HEK293 (cell line): ENCODE results near the gene ADCY10.

ENCODE experiments used
- CTCF ChIA-PET: fragments of 350-600 bp; formaldehyde crosslinking; extraction: SDS; loops from one replicate; lab custom pipeline; 2021; ENCODE audit warnings: antibody characterized with exemption; lab: Yijun Ruan, JAX
- POLR2A ChIA-PET: fragments of 300-600 bp; formaldehyde crosslinking; extraction: SDS; loops from one replicate; lab custom pipeline; 2020; ENCODE audit warnings: antibody characterized with exemption, inconsistent platforms; lab: Yijun Ruan, JAX
- H3K27ac ChIP-seq: fragments of 200-500 bp; sonication (Bioruptor generic); 2 replicates; pipeline ENCODE4 v1.5.1; 2014; ENCODE audit warnings: low read depth, low read length, control low read depth, inconsistent platforms; ENCODE audit errors: extremely low read depth
- H3K36me3 ChIP-seq, 2 experiments: fragments of 200-500 bp in 1 of 2; sonication (Bioruptor generic) in 1 of 2; 1 replicate in 1 of 2; 2 replicates in 1 of 2; pipeline ENCODE4 v1.5.1; 2014 to 2017; ENCODE audit warnings: inconsistent platforms in 2 of 2, low read length in 2 of 2; ENCODE audit not compliant: control insufficient read depth in 2 of 2, insufficient read depth in 1 of 2
- H3K4me1 ChIP-seq: fragments of 200-500 bp; sonication (Bioruptor generic); 2 replicates; pipeline ENCODE4 v1.5.1; 2014; ENCODE audit warnings: mild to moderate bottlenecking, low read length, inconsistent platforms; ENCODE audit not compliant: control insufficient read depth, insufficient read depth
- H3K4me3 ChIP-seq: 2 replicates; pipeline ENCODE4 v1.5.1; 2011; ENCODE audit warnings: low read depth, mild to moderate bottlenecking, control low read depth, low read length, moderate library complexity
- H3K9me3 ChIP-seq: fragments of 200-500 bp; sonication (Bioruptor generic); 2 replicates; pipeline ENCODE4 v1.5.1; 2014; ENCODE audit warnings: low read depth, low read length, inconsistent platforms; ENCODE audit not compliant: control insufficient read depth, insufficient read depth
- GLIS1 ChIP-seq: fragments of 450-650 bp; formaldehyde crosslinking; IDR thresholded peaks from 2 replicates; pipeline ENCODE4 v1.5.1; 2016; ENCODE audit warnings: missing biosample characterization, missing genetic modification characterization
- KLF9 ChIP-seq: fragments of 450-650 bp; formaldehyde crosslinking; IDR thresholded peaks from 2 replicates; pipeline ENCODE4 v1.5.1; 2016; ENCODE audit warnings: missing biosample characterization, missing genetic modification characterization, low read depth
- OVOL3 ChIP-seq: fragments of 450-650 bp; formaldehyde crosslinking; IDR thresholded peaks from 2 replicates; pipeline ENCODE4 v1.5.1; 2016; ENCODE audit warnings: missing biosample characterization, missing genetic modification characterization
- PBX3 ChIP-seq: sonication (generic); formaldehyde crosslinking; IDR thresholded peaks from 2 replicates; pipeline ENCODE4 v1.8.1; 2022; ENCODE audit warnings: mild to moderate bottlenecking, moderate library complexity, missing genetic modification reagents
- SP7 ChIP-seq: fragments of 450-650 bp; formaldehyde crosslinking; IDR thresholded peaks from 2 replicates; pipeline ENCODE4 v1.5.1; 2016; ENCODE audit warnings: missing biosample characterization, missing genetic modification characterization
- YY1 ChIP-seq: fragments of 450-650 bp; formaldehyde crosslinking; IDR thresholded peaks from 2 replicates; pipeline ENCODE4 v1.5.1; 2018; ENCODE audit warnings: missing biosample characterization, missing genetic modification characterization
- ZBTB17 ChIP-seq: fragments of 450-650 bp; formaldehyde crosslinking; IDR thresholded peaks from 2 replicates; pipeline ENCODE4 v1.5.1; 2016; ENCODE audit warnings: missing biosample characterization, missing genetic modification characterization
- ZNF114 ChIP-seq: fragments of 450-650 bp; formaldehyde crosslinking; IDR thresholded peaks from 2 replicates; pipeline ENCODE4 v1.5.0; 2017; ENCODE audit warnings: missing biosample characterization, missing genetic modification characterization
- ZNF155 ChIP-seq: fragments of 450-650 bp; formaldehyde crosslinking; IDR thresholded peaks from 2 replicates; pipeline ENCODE4 v1.5.1; 2016; ENCODE audit warnings: missing biosample characterization, missing genetic modification characterization
- ZNF19 ChIP-seq: fragments of 450-650 bp; formaldehyde crosslinking; IDR thresholded peaks from 2 replicates; pipeline ENCODE4; 2016; ENCODE audit warnings: missing biosample characterization, missing genetic modification characterization, low read depth
- ZNF2 ChIP-seq: fragments of 450-650 bp; formaldehyde crosslinking; IDR thresholded peaks from 2 replicates; pipeline ENCODE4 v1.5.1; 2016; ENCODE audit warnings: missing biosample characterization, missing genetic modification characterization
- ZNF211 ChIP-seq: fragments of 450-650 bp; formaldehyde crosslinking; IDR thresholded peaks from 2 replicates; pipeline ENCODE4 v1.5.1; 2016; ENCODE audit warnings: low read depth, missing biosample characterization, missing genetic modification characterization
- ZNF223 ChIP-seq: fragments of 450-650 bp; formaldehyde crosslinking; IDR thresholded peaks from 2 replicates; pipeline ENCODE4 v1.5.1; 2016; ENCODE audit warnings: missing biosample characterization, missing genetic modification characterization
- ZNF335 ChIP-seq: fragments of 450-650 bp; formaldehyde crosslinking; conservative IDR thresholded peaks from 2 replicates; pipeline ENCODE4 v1.5.1; 2016; ENCODE audit warnings: missing biosample characterization, missing genetic modification characterization
- ZNF341 ChIP-seq: fragments of 450-650 bp; formaldehyde crosslinking; IDR thresholded peaks from 2 replicates; pipeline ENCODE4; 2016; ENCODE audit warnings: low read depth, missing biosample characterization, missing genetic modification characterization
- ZNF473 ChIP-seq: fragments of 450-650 bp; formaldehyde crosslinking; IDR thresholded peaks from 2 replicates; pipeline ENCODE4 v1.5.1; 2017; ENCODE audit warnings: missing biosample characterization, missing genetic modification characterization
- ZNF510 ChIP-seq: fragments of 450-650 bp; formaldehyde crosslinking; IDR thresholded peaks from 2 replicates; pipeline ENCODE4 v1.5.1; 2018; ENCODE audit warnings: mild to moderate bottlenecking, missing genetic modification characterization, missing biosample characterization; ENCODE audit not compliant: insufficient replicate concordance
- ZNF544 ChIP-seq: fragments of 450-650 bp; formaldehyde crosslinking; IDR thresholded peaks from 2 replicates; pipeline ENCODE4 v1.5.0; 2017; ENCODE audit warnings: missing biosample characterization, missing genetic modification characterization
- ZNF561 ChIP-seq: fragments of 450-650 bp; IDR thresholded peaks from 2 replicates; pipeline ENCODE4 v1.5.1; 2018; ENCODE audit warnings: missing biosample characterization, missing genetic modification characterization, borderline replicate concordance
- ZNF580 ChIP-seq: fragments of 450-650 bp; formaldehyde crosslinking; IDR thresholded peaks from 2 replicates; pipeline ENCODE4 v1.5.1; 2016; ENCODE audit warnings: missing biosample characterization, missing genetic modification characterization
- ZNF660 ChIP-seq: fragments of 450-650 bp; IDR thresholded peaks from 2 replicates; pipeline ENCODE4 v1.5.1; 2018; ENCODE audit warnings: missing biosample characterization, mild to moderate bottlenecking, missing genetic modification characterization
- ZNF704 ChIP-seq: fragments of 450-650 bp; formaldehyde crosslinking; IDR thresholded peaks from 2 replicates; pipeline ENCODE4 v1.5.1; 2016; ENCODE audit warnings: missing biosample characterization, missing genetic modification characterization
- ZNF707 ChIP-seq: fragments of 450-650 bp; formaldehyde crosslinking; IDR thresholded peaks from 2 replicates; pipeline ENCODE4 v1.5.1; 2016; ENCODE audit warnings: missing biosample characterization, missing genetic modification characterization
- ZNF768 ChIP-seq: fragments of 450-650 bp; formaldehyde crosslinking; IDR thresholded peaks from 2 replicates; pipeline ENCODE4 v1.5.1; 2018; ENCODE audit warnings: missing biosample characterization, mild to moderate bottlenecking, missing genetic modification characterization
- ZNF777 ChIP-seq: fragments of 450-650 bp; formaldehyde crosslinking; IDR thresholded peaks from 2 replicates; pipeline ENCODE4 v1.5.1; 2017; ENCODE audit warnings: missing biosample characterization, missing genetic modification characterization, borderline replicate concordance
- ZNF785 ChIP-seq: fragments of 450-650 bp; formaldehyde crosslinking; IDR thresholded peaks from 2 replicates; pipeline ENCODE4 v1.5.1; 2016; ENCODE audit warnings: missing biosample characterization, missing genetic modification characterization

The ADCY10 gene

GRCh38 chr1:167799747-167800146, 114.2 kb downstream of the ADCY10 start:
- H3K36me3 ChIP-seq: no peaks in the 10 kb centered on the region
- no peak overlapping the region for H3K4me3 ChIP-seq
- CTCF ChIA-PET: interaction anchor here (0.5 to 0.9 kb wide), 2 partner anchors 199 to 436 kb away, joined by 3 read pairs; no protein-coding TSS in a partner anchor
- POLR2A ChIA-PET: no interaction called here
- H3K9me3 ChIP-seq: no peaks in the 10 kb centered on the region
- no peaks in the 10 kb centered on the region for H3K4me1 ChIP-seq
- TF ChIP-seq ZNF704: no peak
- TF ChIP-seq ZNF544 (tag by site-specific recombination): no peak
- peak; percentile 49 for TF ChIP-seq GLIS1 (tag by site-specific recombination)
- no peak for TF ChIP-seq ZNF211 (tag by site-specific recombination)
- TF ChIP-seq ZNF223 (tag by site-specific recombination): no peak
- TF ChIP-seq ZNF335: no peak
- no peak overlapping the region for H3K27ac ChIP-seq

GRCh38 chr1:167798952-167799351, 115.0 kb downstream of the ADCY10 start:
- Histone ChIP-seq H3K36me3 (no peaks in the 10 kb centered on the region), H3K27ac (no peak overlapping the region), H3K4me1 (no peaks in the 10 kb centered on the region), H3K9me3 (no peaks in the 10 kb centered on the region), H3K4me3 (no peak overlapping the region)
- POLR2A ChIA-PET: no interaction called here
- CTCF ChIA-PET: interaction anchor here (0.5 kb wide), 1 partner anchor 199 kb away, joined by 3 read pairs; no protein-coding TSS in a partner anchor
- no peak for TF ChIP-seq KLF9 (tag by site-specific recombination)

GRCh38 chr1:167797015-167797414, 116.9 kb downstream of the ADCY10 start:
- no peak overlapping the region for H3K4me3 ChIP-seq
- POLR2A ChIA-PET: interaction anchor here (0.6 to 1.0 kb wide), 2 partner anchors 33 to 576 kb away, joined by 3 read pairs; partner anchors contain the start of gene POU2F1
- CTCF ChIA-PET: interaction anchor here (0.6 to 1.3 kb wide), 4 partner anchors 11 to 68 kb away, joined by 3 to 4 read pairs (median 3); no protein-coding TSS in a partner anchor
- peaks cover 0 to 3% of the 10 kb centered on the region in 2 experiments; a peak in 1 of 3 replicates for H3K36me3 ChIP-seq
- TF ChIP-seq ZNF580: no peak
- no peak for TF ChIP-seq ZNF155
- no peak for TF ChIP-seq OVOL3 (tag by site-specific recombination)
- no peak for TF ChIP-seq ZNF19 (tag by site-specific recombination)
- TF ChIP-seq ZNF561 (tag by site-specific recombination): no peak
- 0 out of 2 replicates have a peak, but pooled peaks have one; percentile 13 for TF ChIP-seq SP7 (tag by site-specific recombination)
- TF ChIP-seq ZNF335: no peak
- peak; percentile 90 for TF ChIP-seq ZBTB17 (tag by site-specific recombination)
- TF ChIP-seq ZNF660 (tag by site-specific recombination): peak; percentile 99
- H3K27ac ChIP-seq: no peak overlapping the region
- H3K9me3 ChIP-seq: no peaks in the 10 kb centered on the region
- no peaks in the 10 kb centered on the region for H3K4me1 ChIP-seq

GRCh38 chr1:167795810-167796740, 117.9 kb downstream of the ADCY10 start:
- POLR2A ChIA-PET: interaction anchor here (0.6 to 1.0 kb wide), 3 partner anchors 32 to 575 kb away, joined by 3 to 7 read pairs (median 3); partner anchors contain the start of gene POU2F1
- Histone ChIP-seq H3K4me1 (no peaks in the 10 kb centered on the region), H3K27ac (no peak overlapping the region), H3K4me3 (no peak overlapping the region), H3K36me3 (peaks cover 0 to 11% of the 10 kb centered on the region in 2 experiments; a peak in 1 of 3 replicates), H3K9me3 (no peaks in the 10 kb centered on the region)
- CTCF ChIA-PET: interaction anchor here (1.3 kb wide), 2 partner anchors 10 to 34 kb away, joined by 3 to 4 read pairs; no protein-coding TSS in a partner anchor
- no peak for TF ChIP-seq ZNF510
- TF ChIP-seq ZNF341: no peak
- no peak for TF ChIP-seq ZNF768 (tag by site-specific recombination)
- TF ChIP-seq ZNF114 (tag by site-specific recombination): no peak
- TF ChIP-seq ZNF785 (tag by site-specific recombination): no peak
- TF ChIP-seq ZNF2 (tag by site-specific recombination): no peak
- TF ChIP-seq ZNF473 (tag by site-specific recombination): no peak
- no peak for TF ChIP-seq YY1 (tag by site-specific recombination)
- no peak for TF ChIP-seq ZNF777 (tag by site-specific recombination)
- no peak for TF ChIP-seq ZNF707 (tag by site-specific recombination)
- TF ChIP-seq PBX3 (CRISPR knock-in tag): no peak
